ENCODE results near the gene TMEM42. TPM values are rescaled to one million over a fixed set of nuclear protein-coding genes. Genes with fewer than 3 reads are reported as not detected.
"Not testable (repeated sequence)": the region's sequence is repeated elsewhere in the genome, so short reads cannot be mapped to it uniquely, and the experiment has no call there.

Gene TMEM42
- total RNA-seq, 5 donors from 2014 or later (not counting 1 experiment from before 2014, with no cell fraction given) = 14.8 to 33.0 (median 25.3) TPM

DNA sequence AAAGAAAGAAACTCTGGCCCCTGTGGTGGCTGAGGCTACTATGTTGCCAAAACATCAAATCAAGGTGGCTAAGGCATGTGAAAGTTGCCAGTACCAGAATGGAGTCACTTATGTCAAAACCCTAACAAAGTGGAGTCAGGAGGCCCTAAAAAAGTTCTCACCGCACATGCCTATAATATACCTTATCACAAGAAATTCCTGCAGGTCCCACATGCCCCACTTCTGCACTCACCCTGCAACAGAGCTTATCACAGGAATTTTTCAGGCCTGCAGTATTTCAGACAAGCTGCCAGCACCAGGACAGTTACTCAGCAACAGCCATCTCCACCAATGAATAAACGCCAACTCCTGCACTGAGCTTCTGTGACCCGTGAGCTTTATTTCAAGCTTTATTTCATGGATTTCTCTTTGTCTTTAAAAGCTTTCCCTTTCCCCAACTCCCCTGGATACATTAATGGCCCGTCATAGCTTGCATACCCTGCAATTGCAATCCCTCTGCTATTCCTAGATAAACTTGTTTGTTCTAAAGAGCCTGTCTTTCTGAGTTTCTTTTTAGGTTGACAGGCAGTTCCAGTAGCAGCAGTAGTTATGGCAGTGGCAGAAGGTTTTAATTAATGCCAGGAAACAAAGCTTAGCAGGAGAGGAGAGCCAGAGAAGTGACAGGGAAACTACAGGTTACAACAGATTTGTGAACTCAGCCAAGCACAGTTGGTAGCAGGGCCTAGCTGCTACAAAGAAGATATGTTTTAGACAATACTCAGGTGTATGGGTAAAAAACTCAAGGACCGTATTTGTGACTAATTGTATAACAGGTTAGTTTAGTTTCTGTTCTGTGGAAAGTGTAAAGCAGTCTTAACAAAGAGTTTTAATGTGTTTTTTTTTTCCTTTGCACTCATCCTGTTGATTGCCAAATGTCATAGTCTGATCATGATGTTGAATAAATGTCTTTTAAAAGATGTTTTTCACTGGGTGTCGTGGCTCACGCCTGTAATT, 15.9 kb upstream of the TMEM42 start:
- Mint-ChIP-seq H3K4me1 (no peaks in the 10 kb centered on the region), H3K9me3 (no peaks in the 10 kb centered on the region), H3K27me3 (no peaks in the 10 kb centered on the region), H3K4me3 (no peak overlapping the region), H3K27ac (no peak overlapping the region), H3K36me3 (no peaks in the 10 kb centered on the region)
- POLR2A ChIA-PET = interaction anchor here (0.6 to 0.7 kb wide), 2 partner anchors 8 to 416 kb away, joined by 3 to 10 read pairs; no protein-coding TSS in a partner anchor
- CTCF ChIA-PET = interaction anchor here (0.6 to 0.7 kb wide), 2 partner anchors 11 to 117 kb away, joined by 3 to 6 read pairs; no protein-coding TSS in a partner anchor
- Histone ChIP-seq H3K27me3 (replicated peaks in 1 of 2; ENCODE audit: control insufficient read depth in 2 of 2, extremely low read depth in 1 of 2, insufficient read depth in 2 of 2, low read length in 1 of 2) (no peaks in the 10 kb centered on the region), H3K4me1 (ENCODE audit: control insufficient read depth in 1 of 2, extremely low read depth in 1 of 2, insufficient read depth in 2 of 2, low read length in 2 of 2) (no peaks in the 10 kb centered on the region), H3K27ac (ENCODE audit: low read length) (no peak overlapping the region), H3K9me3 (no peaks in the 10 kb centered on the region), H3K36me3 (ENCODE audit: control insufficient read depth in 2 of 2, extremely low read depth in 1 of 2, insufficient read depth in 1 of 2, low read length in 1 of 2) (no peaks in the 10 kb centered on the region), H3K4me3 (ENCODE audit: control insufficient read depth in 1 of 2, extremely low read depth in 1 of 2, low read length in 1 of 2) (no peak overlapping the region)
- WGBS (ENCODE audit: insufficient coverage) = 100% methylated on average over 4 of the region's 7 CpGs
- no peak for ATAC-seq (replicated peaks in 1 of 4)
- DNase-seq = no peak

- H3K9me3 ChIP-seq = no peaks in the 10 kb centered on the region
- Mint-ChIP-seq H3K27me3 (no peaks in the 10 kb centered on the region), H3K27ac (no peak overlapping the region), H3K36me3 (no peaks in the 10 kb centered on the region), H3K4me1 (no peaks in the 10 kb centered on the region), H3K4me3 (no peak overlapping the region), H3K9me3 (no peaks in the 10 kb centered on the region)
- no peak overlapping the region for H3K27ac ChIP-seq (ENCODE audit: low read length)
- POLR2A ChIA-PET = no interaction called here
- no peak overlapping the region for H3K4me3 ChIP-seq (ENCODE audit: control insufficient read depth in 1 of 2, extremely low read depth in 1 of 2, low read length in 1 of 2)
- CTCF ChIA-PET = no interaction called here
- ATAC-seq (replicated peaks in 1 of 4) = no peak
- H3K4me1 ChIP-seq (ENCODE audit: control insufficient read depth in 1 of 2, extremely low read depth in 1 of 2, insufficient read depth in 2 of 2, low read length in 2 of 2) = no peaks in the 10 kb centered on the region
- H3K36me3 ChIP-seq (ENCODE audit: control insufficient read depth in 2 of 2, extremely low read depth in 1 of 2, insufficient read depth in 1 of 2, low read length in 1 of 2) = no peaks in the 10 kb centered on the region
- 100% methylated on average over 1 of the region's 1 CpG for WGBS (ENCODE audit: insufficient coverage)
- DNase-seq = no peak
- no peaks in the 10 kb centered on the region for H3K27me3 ChIP-seq (replicated peaks in 1 of 2; ENCODE audit: control insufficient read depth in 2 of 2, extremely low read depth in 1 of 2, insufficient read depth in 2 of 2, low read length in 1 of 2)
Measured at GRCh38 chr3:44848634-44849033, 13.1 kb upstream of the TMEM42 start.

GRCh38 chr3:44856663-44857062, 5.0 kb upstream of the TMEM42 start:
- H3K27ac ChIP-seq (ENCODE audit: low read length); H3K4me3 ChIP-seq (ENCODE audit: control insufficient read depth in 1 of 2, extremely low read depth in 1 of 2, low read length in 1 of 2); H3K27ac Mint-ChIP-seq; ATAC-seq (replicated peaks in 1 of 4); POLR2A ChIA-PET; H3K36me3 Mint-ChIP-seq; DNase-seq; H3K4me1 ChIP-seq (ENCODE audit: control insufficient read depth in 1 of 2, extremely low read depth in 1 of 2, insufficient read depth in 2 of 2, low read length in 2 of 2); H3K27me3 ChIP-seq (replicated peaks in 1 of 2; ENCODE audit: control insufficient read depth in 2 of 2, extremely low read depth in 1 of 2, insufficient read depth in 2 of 2, low read length in 1 of 2); H3K27me3 Mint-ChIP-seq; H3K9me3 ChIP-seq; H3K4me1 Mint-ChIP-seq; CTCF ChIA-PET; H3K36me3 ChIP-seq (ENCODE audit: control insufficient read depth in 2 of 2, extremely low read depth in 1 of 2, insufficient read depth in 1 of 2, low read length in 1 of 2); H3K9me3 Mint-ChIP-seq; H3K4me3 Mint-ChIP-seq: not testable (repeated sequence)
- WGBS (ENCODE audit: insufficient coverage) = 98% methylated on average over 3 of the region's 6 CpGs

- no peaks in the 10 kb centered on the region for H3K9me3 ChIP-seq
- Mint-ChIP-seq H3K36me3 (no peaks in the 10 kb centered on the region), H3K4me1 (peaks cover 30 to 33% (median 31%) of the 10 kb centered on the region in 3 donors), H3K9me3 (no peaks in the 10 kb centered on the region), H3K27ac (no peak overlapping the region), H3K27me3 (no peaks in the 10 kb centered on the region), H3K4me3 (peak overlapping the region in 1 of 3 donors; percentile 90)
- POLR2A ChIA-PET = no interaction called here
- 93% methylated on average over 3 of the region's 4 CpGs for WGBS (ENCODE audit: insufficient coverage)
- H3K4me1 ChIP-seq (ENCODE audit: control insufficient read depth in 1 of 2, extremely low read depth in 1 of 2, insufficient read depth in 2 of 2, low read length in 2 of 2) = peaks cover 8 to 30% of the 10 kb centered on the region in 2 experiments
- DNase-seq (no peak), ATAC-seq (replicated peaks in 1 of 4) (no peak)
- H3K27me3 ChIP-seq (replicated peaks in 1 of 2; ENCODE audit: control insufficient read depth in 2 of 2, extremely low read depth in 1 of 2, insufficient read depth in 2 of 2, low read length in 1 of 2) = no peaks in the 10 kb centered on the region
- H3K36me3 ChIP-seq (ENCODE audit: control insufficient read depth in 2 of 2, extremely low read depth in 1 of 2, insufficient read depth in 1 of 2, low read length in 1 of 2) = no peaks in the 10 kb centered on the region
- CTCF ChIA-PET = no interaction called here
- no peak overlapping the region for H3K4me3 ChIP-seq (ENCODE audit: control insufficient read depth in 1 of 2, extremely low read depth in 1 of 2, low read length in 1 of 2)
- H3K27ac ChIP-seq (ENCODE audit: low read length) = no peak overlapping the region
Measured at GRCh38 chr3:44860117-44860516, 1.6 kb upstream of the TMEM42 start.

- Mint-ChIP-seq H3K4me1 (peaks cover 49 to 53% (median 53%) of the 10 kb centered on the region in 3 donors), H3K9me3 (no peaks in the 10 kb centered on the region), H3K27me3 (no peaks in the 10 kb centered on the region), H3K27ac (peak overlapping the region; percentile 80 to 84), H3K36me3 (no peaks in the 10 kb centered on the region), H3K4me3 (peak overlapping the region; percentile 79 to 90 (median 87))
- Histone ChIP-seq H3K36me3 (ENCODE audit: control insufficient read depth in 2 of 2, extremely low read depth in 1 of 2, insufficient read depth in 1 of 2, low read length in 1 of 2) (no peaks in the 10 kb centered on the region), H3K9me3 (no peaks in the 10 kb centered on the region), H3K4me3 (ENCODE audit: control insufficient read depth in 1 of 2, extremely low read depth in 1 of 2, low read length in 1 of 2) (peak overlapping the region; percentile 69 to 73), H3K4me1 (ENCODE audit: control insufficient read depth in 1 of 2, extremely low read depth in 1 of 2, insufficient read depth in 2 of 2, low read length in 2 of 2) (peaks cover 10 to 50% of the 10 kb centered on the region in 2 experiments), H3K27ac (ENCODE audit: low read length) (peak overlapping the region; percentile 74), H3K27me3 (replicated peaks in 1 of 2; ENCODE audit: control insufficient read depth in 2 of 2, extremely low read depth in 1 of 2, insufficient read depth in 2 of 2, low read length in 1 of 2) (no peaks in the 10 kb centered on the region)
- peak in 5 of 35 experiments; percentile 5 to 13 (median 9) for DNase-seq
- POLR2A ChIA-PET = no interaction called here
- 3% methylated on average over 5 of the region's 25 CpGs for WGBS (ENCODE audit: insufficient coverage)
- peak; percentile 14 to 33 (median 15) for ATAC-seq (replicated peaks in 1 of 4)
- CTCF ChIA-PET = no interaction called here
Measured at GRCh38 chr3:44862226-44862637, 520 bp downstream of the TMEM42 start.

DNA sequence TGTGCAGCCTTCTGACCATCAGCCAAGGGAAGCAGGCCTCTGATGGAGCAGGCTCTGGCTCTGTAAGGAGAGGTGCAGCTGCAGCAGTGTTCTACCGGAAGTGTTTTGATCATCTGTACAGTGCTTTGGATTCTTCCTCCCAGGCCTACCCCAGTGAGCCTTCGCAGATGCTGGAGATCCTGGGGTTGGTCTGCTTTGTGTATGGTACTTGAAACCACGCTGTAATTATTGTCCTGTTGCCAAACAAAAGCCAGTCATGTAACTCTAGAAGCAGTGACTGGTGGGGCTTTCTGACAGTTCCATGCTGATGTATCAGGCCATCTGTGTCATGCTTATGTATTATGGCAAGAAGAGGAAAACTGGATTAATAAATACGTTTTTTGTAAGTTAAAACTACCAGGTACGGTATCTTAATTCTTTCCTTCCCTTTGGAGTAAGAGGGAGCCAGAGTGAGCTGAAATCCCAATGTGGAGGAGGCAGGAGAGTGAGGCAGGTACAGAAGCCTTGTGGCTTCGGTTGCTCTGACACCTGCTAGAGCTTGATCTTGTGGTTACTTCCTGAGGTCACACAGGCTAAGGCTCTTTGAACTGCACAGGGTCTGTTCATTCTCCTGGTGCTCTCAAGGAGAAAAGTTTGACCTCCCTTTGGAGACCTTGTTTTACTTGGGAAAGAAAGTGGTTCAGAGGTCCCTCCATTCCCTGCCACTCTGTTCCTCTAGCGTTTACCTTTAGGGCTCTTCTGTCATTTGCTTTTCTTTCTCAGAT, 3.7 kb downstream of the TMEM42 start:
- H3K4me1 Mint-ChIP-seq = peaks cover 49 to 55% (median 54%) of the 10 kb centered on the region in 3 donors
- peak overlapping the region in 2 of 3 donors; percentile 39 to 56 for H3K4me3 Mint-ChIP-seq
- H3K27ac Mint-ChIP-seq = peak overlapping the region; percentile 83 to 88
- Histone ChIP-seq H3K27me3 (replicated peaks in 1 of 2; ENCODE audit: control insufficient read depth in 2 of 2, extremely low read depth in 1 of 2, insufficient read depth in 2 of 2, low read length in 1 of 2) (no peaks in the 10 kb centered on the region), H3K4me3 (ENCODE audit: control insufficient read depth in 1 of 2, extremely low read depth in 1 of 2, low read length in 1 of 2) (no peak overlapping the region), H3K9me3 (no peaks in the 10 kb centered on the region), H3K27ac (ENCODE audit: low read length) (peak overlapping the region; percentile 53), H3K4me1 (ENCODE audit: control insufficient read depth in 1 of 2, extremely low read depth in 1 of 2, insufficient read depth in 2 of 2, low read length in 2 of 2) (peaks cover 10 to 50% of the 10 kb centered on the region in 2 experiments), H3K36me3 (ENCODE audit: control insufficient read depth in 2 of 2, extremely low read depth in 1 of 2, insufficient read depth in 1 of 2, low read length in 1 of 2) (no peaks in the 10 kb centered on the region)
- H3K9me3 Mint-ChIP-seq = peaks cover 0 to 5% (median 4%) of the 10 kb centered on the region in 3 donors
- ATAC-seq (replicated peaks in 1 of 4) (no peak), DNase-seq (peak in 1 of 35 experiments; percentile 52)
- 39% methylated on average over 3 of the region's 7 CpGs for WGBS (ENCODE audit: insufficient coverage)
- ChIA-PET CTCF (interaction anchor here in 1 of 2 donors (0.6 kb wide), 1 partner anchor 138 kb away, joined by 3 read pairs; no protein-coding TSS in a partner anchor), POLR2A (interaction anchor here in 1 of 2 donors (0.6 kb wide), 1 partner anchor 240 kb away, joined by 4 read pairs; no protein-coding TSS in a partner anchor)
- no peaks in the 10 kb centered on the region for H3K27me3 Mint-ChIP-seq
- peaks cover 6% of the 10 kb centered on the region for H3K36me3 Mint-ChIP-seq

All from T-cell (primary cell).